EL (cell line): ENCODE results near the gene GFM1.

ENCODE experiments used
- DNase-seq: peaks from one replicate; pipeline ENCODE4 v3.0.0-alpha.2; 2016

The GFM1 gene

DNA sequence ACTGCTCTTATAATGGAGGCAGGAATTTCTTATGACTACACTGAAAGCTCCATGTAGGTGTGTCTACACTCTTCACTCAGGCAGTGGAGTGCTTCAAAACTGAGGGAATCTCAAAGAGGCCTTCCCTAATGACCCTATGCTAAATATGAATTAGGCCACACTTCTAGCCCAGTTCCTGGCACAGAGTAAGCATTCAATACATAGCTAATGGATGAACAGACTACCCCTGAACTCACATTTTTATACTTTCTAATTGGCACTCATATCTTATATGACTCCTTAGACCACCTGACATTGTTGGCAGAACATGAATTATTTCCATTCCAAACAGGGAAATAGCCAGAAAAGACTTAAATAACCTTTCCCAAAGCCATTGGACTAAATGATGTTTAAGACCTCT lies 84.5 kb downstream of the GFM1 start:
- no peak for DNase-seq

DNA sequence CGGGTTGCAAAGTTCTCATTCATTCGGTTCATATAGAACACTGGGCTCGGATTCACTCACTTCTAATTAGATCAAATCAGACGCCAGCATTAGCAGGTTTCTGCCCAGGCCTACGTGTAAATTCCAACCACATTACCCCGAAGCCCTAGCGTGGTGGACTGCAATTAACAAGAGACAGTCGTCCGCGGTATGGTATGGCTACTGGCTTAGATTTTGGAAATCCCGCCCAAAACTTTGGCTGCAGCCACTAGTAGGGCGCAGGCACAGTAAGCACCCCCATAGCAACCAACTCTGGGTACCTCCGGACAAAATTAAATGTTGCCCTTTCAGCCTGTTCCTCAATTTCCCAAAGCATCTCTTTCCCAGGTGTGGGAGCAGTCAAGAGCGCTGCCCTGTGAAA lies 87.2 kb downstream of the GFM1 start:
- DNase-seq, result no peak

DNA sequence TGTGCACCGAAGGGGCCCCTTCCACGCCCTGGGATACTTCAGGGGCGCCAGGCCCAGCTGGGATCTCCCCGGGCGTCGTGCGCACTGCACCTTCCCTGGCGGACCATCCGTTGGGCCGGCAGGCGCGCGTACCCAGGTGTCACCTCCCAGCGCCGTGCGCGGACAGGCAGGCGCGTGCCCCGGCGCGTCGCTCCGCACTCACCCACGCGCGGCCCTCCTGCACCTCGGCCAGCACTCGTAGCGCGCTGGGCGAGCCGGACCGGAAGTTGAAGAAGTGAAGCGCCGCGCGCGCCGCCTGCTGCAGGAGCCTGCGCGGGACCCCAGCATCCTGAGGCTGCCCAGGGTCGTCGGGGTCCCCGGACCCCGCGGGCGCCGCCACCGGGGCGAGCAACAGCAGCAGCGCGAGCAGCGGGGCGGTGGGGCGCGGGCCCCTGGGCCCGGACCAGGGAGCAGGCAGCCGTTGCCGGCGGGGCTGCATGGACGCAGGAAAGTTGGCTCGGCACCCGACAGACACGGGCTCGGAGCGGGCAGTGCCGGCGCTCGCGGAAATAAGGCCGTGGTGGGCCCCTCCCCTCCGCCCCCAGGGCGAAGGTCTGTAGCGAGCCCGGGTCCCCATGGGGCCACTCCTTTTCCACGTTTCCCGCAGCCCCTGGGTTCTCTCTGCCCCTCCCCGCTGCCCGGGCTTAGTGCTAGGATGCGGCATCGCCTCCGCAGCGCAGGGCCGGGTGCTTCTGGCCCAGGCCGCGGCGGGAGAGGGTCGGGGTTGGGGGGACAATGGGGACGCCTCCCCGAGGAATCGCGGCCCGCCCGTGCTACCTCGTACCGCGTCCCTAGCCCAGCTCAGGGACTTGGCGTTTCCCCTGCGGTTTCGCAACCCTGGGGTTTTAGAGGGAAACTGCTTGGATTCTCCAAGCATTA lies 87.9 kb downstream of the GFM1 start, which contains the start of gene RARRES1:
RARRES1 (minus strand) TSS at position 520 of the 918 bp plus-strand sequence; CDS start at position 478, 42 bp downstream.
- DNase-seq, result peak; percentile 65

DNA sequence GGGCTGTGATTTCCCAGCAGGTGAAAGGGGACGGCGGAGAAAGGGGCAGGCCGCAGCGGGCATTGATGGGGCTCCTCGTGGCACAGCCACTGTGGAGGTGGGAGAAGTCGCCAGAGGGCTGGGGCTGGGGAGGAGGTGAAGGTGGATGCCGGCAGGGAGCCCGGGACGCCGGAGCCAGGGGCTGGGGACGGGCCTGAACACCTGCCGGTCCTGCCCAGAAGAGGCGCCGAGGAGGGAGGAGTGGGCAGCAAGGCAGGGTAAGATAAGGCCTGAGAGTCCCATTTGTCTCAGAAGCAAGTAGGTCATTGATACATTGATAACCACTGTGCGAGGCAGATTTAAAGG lies 88.5 kb downstream of the GFM1 start:
- DNase-seq, result no peak

DNA sequence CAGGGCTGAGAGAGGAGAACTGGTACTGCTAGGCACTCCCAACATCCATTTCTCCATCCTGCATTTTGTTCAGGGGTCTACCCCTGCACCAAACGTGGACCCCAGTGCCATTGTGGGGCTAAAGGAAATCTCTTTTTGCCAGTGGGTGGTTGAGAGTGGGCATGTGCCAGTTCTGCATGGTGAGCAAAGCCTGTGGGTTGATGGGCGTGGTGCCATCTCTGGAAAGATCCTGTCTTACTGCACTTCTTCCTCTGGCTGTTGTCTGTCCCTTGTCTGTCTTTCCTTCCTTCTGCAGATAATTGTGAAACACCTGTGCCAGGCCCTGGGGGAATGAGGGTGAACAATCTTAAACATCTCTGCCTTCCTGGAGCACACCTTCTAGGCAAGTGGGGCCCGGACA lies 89.3 kb downstream of the GFM1 start:
- DNase-seq, result no peak

DNA sequence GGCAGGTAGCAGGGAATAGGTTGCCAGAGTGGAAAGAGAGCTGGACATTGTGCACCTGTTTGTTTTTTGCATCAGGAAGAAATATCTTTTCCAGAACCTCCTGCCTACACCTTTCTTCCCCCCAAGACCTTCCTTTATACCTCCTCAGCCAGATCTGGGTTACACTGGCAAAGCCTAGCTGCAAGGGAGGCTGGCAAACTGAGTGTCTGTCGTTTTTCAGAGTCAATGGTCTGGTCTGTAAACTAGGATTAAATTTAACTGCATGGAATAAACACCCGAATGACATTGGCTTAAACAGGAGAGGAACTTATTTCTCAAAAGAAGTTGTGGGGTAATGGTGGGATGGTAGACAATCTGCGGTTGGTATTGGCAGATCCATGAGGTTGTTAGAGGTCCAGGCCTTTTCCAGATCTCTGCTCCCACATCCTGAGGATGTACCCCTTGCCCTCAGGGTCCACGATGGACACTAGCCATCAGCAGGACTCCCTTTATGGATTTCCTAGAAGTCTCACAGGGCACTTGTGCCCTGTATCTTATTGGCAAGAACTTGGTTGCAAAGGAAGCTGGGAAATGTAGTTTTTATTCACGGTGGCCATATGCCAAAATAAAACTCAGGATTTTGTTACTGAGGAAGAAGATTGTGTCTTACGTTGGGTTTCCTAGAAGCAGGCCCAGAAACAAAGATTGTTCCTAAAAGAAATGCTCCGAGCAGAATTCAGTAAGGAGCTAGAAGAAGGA lies 91.1 kb downstream of the GFM1 start:
- DNase-seq, result no peak

DNA sequence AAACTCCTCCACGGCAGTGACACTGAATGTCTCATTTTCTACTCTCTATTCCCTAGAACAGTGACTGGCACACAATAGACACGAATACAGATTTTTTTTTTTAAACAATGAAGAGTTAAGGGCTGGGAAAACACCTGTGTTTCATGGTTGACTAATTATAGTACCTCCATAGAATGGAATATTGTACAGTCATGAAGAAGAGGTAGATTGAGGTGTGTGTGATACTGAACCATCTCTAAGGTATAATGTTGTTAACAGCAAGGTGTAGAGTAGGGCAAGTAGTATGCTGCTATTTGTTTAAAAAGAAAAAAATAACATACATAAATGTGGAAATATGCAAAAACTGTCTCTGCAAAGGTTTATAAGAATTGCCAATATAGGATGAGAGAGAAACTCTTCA lies 93.1 kb downstream of the GFM1 start:
- no peak for DNase-seq

DNA sequence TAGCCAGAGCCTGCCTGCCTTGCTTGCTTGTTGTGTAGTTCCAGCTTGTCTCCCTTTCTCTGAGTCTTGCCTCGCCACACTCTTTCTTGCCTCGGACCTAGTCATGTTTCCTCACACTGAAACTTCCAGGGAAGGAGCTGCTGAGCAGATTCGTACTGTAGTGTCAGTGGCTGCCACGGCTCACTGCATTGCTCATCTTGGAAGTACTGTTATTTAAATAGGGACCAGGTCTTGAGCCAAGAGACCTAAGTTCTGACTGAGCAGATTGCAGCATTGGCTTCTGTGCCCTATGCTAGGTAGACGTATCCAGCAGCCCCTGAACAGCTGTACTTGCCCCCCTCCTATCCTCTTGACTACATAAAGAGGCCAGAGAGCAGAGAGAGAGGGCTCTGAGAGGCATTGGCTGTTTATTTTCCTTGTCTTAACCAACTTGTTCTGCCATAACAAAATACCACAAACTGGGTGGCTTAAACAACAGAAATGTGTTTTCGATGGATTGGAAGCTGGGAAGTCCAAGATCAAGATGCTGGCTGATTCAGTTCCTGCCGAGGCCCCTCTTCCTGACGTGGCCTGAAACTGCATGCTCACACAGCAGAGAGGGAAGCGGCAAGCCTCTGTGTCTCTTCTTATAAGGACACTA lies 93.8 kb downstream of the GFM1 start:
- no peak for DNase-seq

DNA sequence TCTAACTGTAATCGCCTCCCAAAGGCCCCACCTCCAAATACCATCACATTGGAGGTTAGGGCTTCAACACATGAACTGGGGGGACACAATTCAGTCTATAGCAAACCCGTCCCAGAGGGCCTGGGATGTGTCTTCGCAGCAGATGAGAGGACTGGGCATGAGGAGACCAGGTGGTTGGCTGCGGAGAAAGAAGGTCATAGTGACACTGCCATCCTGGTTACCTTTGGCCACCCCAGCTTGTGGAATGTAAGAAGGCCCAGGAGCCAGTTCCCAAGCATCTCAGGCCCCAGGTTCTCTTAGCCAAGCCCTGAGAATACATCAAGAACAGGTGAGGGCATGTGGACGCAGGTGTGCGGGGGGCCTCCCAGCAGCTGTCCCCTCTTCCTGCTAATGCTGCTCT lies 94.3 kb downstream of the GFM1 start:
- DNase-seq, result no peak

DNA sequence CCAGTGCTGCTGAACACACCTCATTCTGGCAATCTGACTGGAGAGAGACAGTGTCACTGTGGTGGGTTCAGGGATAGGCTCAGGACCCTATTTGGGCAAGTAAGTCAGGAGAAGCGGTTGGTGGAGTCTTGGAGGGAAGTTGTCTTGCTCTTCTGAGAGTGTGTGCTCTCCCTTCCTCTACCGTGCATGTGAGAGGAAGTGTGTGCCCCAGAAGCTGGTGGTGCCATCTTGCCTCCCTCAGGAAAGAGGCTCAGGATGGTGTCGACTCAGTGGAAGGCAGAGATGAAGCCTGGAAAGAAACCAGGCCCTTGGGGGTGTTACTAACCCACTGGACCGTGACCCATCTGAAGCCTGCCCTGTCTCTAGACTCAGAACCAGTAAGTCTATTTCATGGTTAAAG lies 94.8 kb downstream of the GFM1 start:
- no peak for DNase-seq

DNA sequence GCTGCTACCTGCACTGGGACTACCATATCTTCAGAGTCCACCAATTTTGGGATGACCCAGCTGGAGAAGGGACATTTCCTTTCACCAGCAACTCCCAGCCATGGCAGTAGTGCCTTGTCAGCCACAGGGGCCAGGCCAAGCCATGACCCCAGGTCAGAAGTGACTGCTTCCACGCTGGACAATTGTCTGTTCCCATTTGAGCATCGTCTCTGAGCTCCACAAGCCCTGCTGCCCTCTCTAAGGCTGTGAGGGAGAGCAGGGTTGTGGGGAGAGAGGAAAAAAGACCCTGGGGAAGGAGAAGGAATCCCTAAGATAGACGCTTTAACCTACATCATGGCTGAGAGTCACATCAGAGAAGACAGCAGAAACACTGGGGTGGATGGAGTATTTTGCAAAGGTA lies 95.3 kb downstream of the GFM1 start:
- no peak for DNase-seq
